Calu3 (cell line): ENCODE results near the gene ITIH4. TPM values are rescaled to one million over a fixed set of nuclear protein-coding genes. Genes with fewer than 3 reads are reported as not detected.

ENCODE experiments used
- BruUV-seq: library from RNA; stranded (reverse); fragments of 400-500 nt; replicated peaks from 2 replicates; lab custom pipeline; 2021; lab: Mats Ljungman, UMichigan
- CTCF ChIA-PET: fragments of 300-600 bp; sonication (Branson Sonifier 250); formaldehyde crosslinking; loops from one replicate; lab custom pipeline; 2022; ENCODE audit warnings: antibody characterized with exemption; lab: Charles Lee
- DNase-seq: peaks from one replicate; pipeline ENCODE4 v3.0.0; 2022
- H3K27ac Mint-ChIP-seq: one replicate; pipeline ENCODE4 v1.8.0; 2022; ENCODE audit warnings: mixed read lengths; ENCODE audit not compliant: unreplicated experiment
- H3K27me3 Mint-ChIP-seq: one replicate; pipeline ENCODE4 v1.8.0; 2022; ENCODE audit warnings: mixed read lengths; ENCODE audit not compliant: unreplicated experiment
- H3K36me3 Mint-ChIP-seq: one replicate; pipeline ENCODE4 v1.8.0; 2022; ENCODE audit warnings: mild to moderate bottlenecking, moderate library complexity, mixed read lengths; ENCODE audit not compliant: insufficient read depth, unreplicated experiment
- H3K4me1 Mint-ChIP-seq: one replicate; pipeline ENCODE4 v1.8.0; 2022; ENCODE audit warnings: mild to moderate bottlenecking, low read depth, mixed read lengths; ENCODE audit not compliant: unreplicated experiment
- H3K4me3 Mint-ChIP-seq: one replicate; pipeline ENCODE4 v1.8.0; 2022; ENCODE audit warnings: mild to moderate bottlenecking, low read depth, moderate library complexity, mixed read lengths; ENCODE audit not compliant: unreplicated experiment
- H3K9me3 Mint-ChIP-seq: one replicate; pipeline ENCODE4 v1.8.0; 2022; ENCODE audit warnings: low read depth, mixed read lengths; ENCODE audit not compliant: unreplicated experiment
- CTCF ChIP-seq: fragments of 200-600 bp; IDR thresholded peaks from one replicate; pipeline ENCODE4 v1.8.0; 2022; ENCODE audit warnings: antibody characterized with exemption; ENCODE audit not compliant: unreplicated experiment
- intact Hi-C: fragments of 100-400 bp; cut with micrococcal nuclease; formaldehyde crosslinking; loops from one replicate; pipeline ENCODE4 v1.10.0; 2022; ENCODE audit not compliant: unreplicated experiment
- total RNA-seq: library from RNA; stranded (reverse); gene quantifications from 2 replicates; pipeline ENCODE4 v1.2.3, GENCODE V29; 2022

ITIH4 gene
- total RNA-seq, 1 experiment from 2014 or later = 3.0 TPM

- intact Hi-C loops = no loop called here
- CTCF ChIA-PET = no interaction called here
- TF ChIP-seq CTCF = no peak
- H3K4me1 Mint-ChIP-seq = no peaks in the 10 kb centered on the region
- H3K27ac Mint-ChIP-seq = no peak overlapping the region
- no peaks in the 10 kb centered on the region for H3K27me3 Mint-ChIP-seq
- H3K9me3 Mint-ChIP-seq = peaks cover 6% of the 10 kb centered on the region
- no peak overlapping the region for H3K4me3 Mint-ChIP-seq
- H3K36me3 Mint-ChIP-seq = no peaks in the 10 kb centered on the region
- no TSS peak for BruUV-seq
- DNase-seq = no peak
Observed at GRCh38 chr3:52865994-52866393, 35.5 kb upstream of the ITIH4 start.

- H3K4me1 Mint-ChIP-seq = no peaks in the 10 kb centered on the region
Observed at GRCh38 chr3:52860424-52860768, 29.9 kb upstream of the ITIH4 start.

GRCh38 chr3:52859686-52860423 lies 29.4 kb upstream of the ITIH4 start:
- H3K36me3 Mint-ChIP-seq = no peaks in the 10 kb centered on the region
- H3K4me1 Mint-ChIP-seq = no peaks in the 10 kb centered on the region
- no peak for DNase-seq
- no peaks in the 10 kb centered on the region for H3K9me3 Mint-ChIP-seq
- CTCF ChIA-PET = interaction anchor here (0.6 kb wide), 1 partner anchor 133 kb away, joined by 3 read pairs; no protein-coding TSS in a partner anchor
- intact Hi-C loops = no loop called here
- no peaks in the 10 kb centered on the region for H3K27me3 Mint-ChIP-seq
- H3K4me3 Mint-ChIP-seq = no peak overlapping the region
- BruUV-seq = no TSS peak
- H3K27ac Mint-ChIP-seq = no peak overlapping the region
- no peak for TF ChIP-seq CTCF

More at GRCh38 chr3:52860424-52860768, 29.9 kb upstream of the ITIH4 start:
- TF ChIP-seq CTCF = no peak
- DNase-seq = no peak
- intact Hi-C loops = no loop called here
- no peak overlapping the region for H3K27ac Mint-ChIP-seq
- no peaks in the 10 kb centered on the region for H3K36me3 Mint-ChIP-seq
- H3K4me3 Mint-ChIP-seq = no peak overlapping the region
- CTCF ChIA-PET = interaction anchor here (0.6 kb wide), 1 partner anchor 132 kb away, joined by 3 read pairs; no protein-coding TSS in a partner anchor
- BruUV-seq = no TSS peak
- H3K9me3 Mint-ChIP-seq = peaks cover 3% of the 10 kb centered on the region
- H3K27me3 Mint-ChIP-seq = no peaks in the 10 kb centered on the region

- Mint-ChIP-seq H3K4me3 (no peak overlapping the region), H3K4me1 (no peaks in the 10 kb centered on the region), H3K27ac (no peak overlapping the region), H3K9me3 (no peaks in the 10 kb centered on the region), H3K36me3 (no peaks in the 10 kb centered on the region), H3K27me3 (no peaks in the 10 kb centered on the region)
- no peak for TF ChIP-seq CTCF
- BruUV-seq = no TSS peak
- intact Hi-C loops = no loop called here
- CTCF ChIA-PET = no interaction called here
- DNase-seq = no peak
Observed at GRCh38 chr3:52857864-52858263, 27.4 kb upstream of the ITIH4 start.
